ENCODE results near the gene COQ2.

GRCh38 chr4:83305187-83305586, 20.6 kb upstream of the COQ2 start:
- no peak for TF ChIP-seq CTCF (IDR thresholded peaks at IDR 0.05)
- no peak for TF ChIP-seq POLR2A (IDR thresholded peaks at IDR 0.05)

Measured in heart left ventricle (tissue), 13 donors.